Measurements from ENCODE around the gene DRAXIN. TPM values are rescaled to one million over a fixed set of nuclear protein-coding genes. Genes with fewer than 3 reads are reported as not detected.

The DRAXIN gene
- total RNA-seq, 1 experiment from 2014 or later = 20.5 TPM

DNA sequence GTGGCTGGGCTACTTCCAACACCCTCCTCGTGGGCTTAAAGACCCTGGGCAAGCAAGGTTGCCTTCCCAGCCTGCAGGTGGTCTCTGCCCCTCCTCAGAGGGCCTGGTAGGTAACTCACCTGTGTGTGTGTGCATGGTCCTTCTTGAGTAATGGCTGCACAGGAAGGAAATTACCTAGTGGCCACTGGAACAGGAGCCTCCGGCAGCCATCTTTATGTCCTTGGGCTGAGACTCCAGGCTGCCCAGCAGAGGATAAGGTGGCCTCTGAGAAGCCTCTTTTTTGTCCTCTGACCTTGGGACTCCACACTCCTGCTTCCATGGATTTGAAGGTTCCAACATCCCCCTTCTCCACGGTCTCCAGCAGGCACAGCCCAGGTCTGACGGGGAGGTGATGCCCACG, 20.0 kb downstream of the DRAXIN start:
- H2BK15ac ChIP-seq (ENCODE audit: low read depth, low read length) = no peak overlapping the region
- no peak overlapping the region for H3K9ac ChIP-seq (ENCODE audit: extremely low read depth, insufficient read length, low read length)
- H4K91ac ChIP-seq (ENCODE audit: insufficient read length, low read depth, low read length) = no peak overlapping the region
- H3K4me2 ChIP-seq (ENCODE audit: insufficient read depth, insufficient read length, low read length) = no peak overlapping the region
- TF ChIP-seq, protein P1, sequence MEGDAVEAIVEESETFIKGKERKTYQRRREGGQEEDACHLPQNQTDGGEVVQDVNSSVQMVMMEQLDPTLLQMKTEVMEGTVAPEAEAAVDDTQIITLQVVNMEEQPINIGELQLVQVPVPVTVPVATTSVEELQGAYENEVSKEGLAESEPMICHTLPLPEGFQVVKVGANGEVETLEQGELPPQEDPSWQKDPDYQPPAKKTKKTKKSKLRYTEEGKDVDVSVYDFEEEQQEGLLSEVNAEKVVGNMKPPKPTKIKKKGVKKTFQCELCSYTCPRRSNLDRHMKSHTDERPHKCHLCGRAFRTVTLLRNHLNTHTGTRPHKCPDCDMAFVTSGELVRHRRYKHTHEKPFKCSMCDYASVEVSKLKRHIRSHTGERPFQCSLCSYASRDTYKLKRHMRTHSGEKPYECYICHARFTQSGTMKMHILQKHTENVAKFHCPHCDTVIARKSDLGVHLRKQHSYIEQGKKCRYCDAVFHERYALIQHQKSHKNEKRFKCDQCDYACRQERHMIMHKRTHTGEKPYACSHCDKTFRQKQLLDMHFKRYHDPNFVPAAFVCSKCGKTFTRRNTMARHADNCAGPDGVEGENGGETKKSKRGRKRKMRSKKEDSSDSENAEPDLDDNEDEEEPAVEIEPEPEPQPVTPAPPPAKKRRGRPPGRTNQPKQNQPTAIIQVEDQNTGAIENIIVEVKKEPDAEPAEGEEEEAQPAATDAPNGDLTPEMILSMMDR (conservative IDR thresholded peaks at IDR 0.05) = no peak
- no peak for DNase-seq
- no peak overlapping the region for H3K56ac ChIP-seq (ENCODE audit: insufficient read length, low read depth, low read length)
- whole genome bisulfite sequencing (ENCODE audit: extremely low coverage, insufficient read length, low lambda C conversion rate) = no CpG with 5 or more reads among the region's 5 CpGs
- no peak overlapping the region for H3K27ac ChIP-seq (ENCODE audit: insufficient read length, low read depth, low read length)
- H3K4me1 Mint-ChIP-seq = peaks cover 15 to 20% of the 10 kb centered on the region in 2 experiments
- H3K23ac ChIP-seq (ENCODE audit: insufficient read length, low read depth, low read length) = no peak overlapping the region
- H2BK5ac ChIP-seq (ENCODE audit: insufficient read length, low read length) = no peak overlapping the region
- H3K79me1 ChIP-seq (ENCODE audit: insufficient read depth, low read depth, low read length, poor library complexity, severe bottlenecking) = no peaks in the 10 kb centered on the region
- H2BK20ac ChIP-seq (ENCODE audit: low read depth, low read length, poor library complexity, severe bottlenecking) = no peak overlapping the region
- no peak overlapping the region for H3K18ac ChIP-seq (ENCODE audit: insufficient read length, low read depth, low read length)
- H3K36me3 Mint-ChIP-seq (ENCODE audit: insufficient read depth in 1 of 3, low read depth in 3 of 3) = peaks cover 13 to 44% (median 16%) of the 10 kb centered on the region in 3 experiments
- no peak overlapping the region for H3K14ac ChIP-seq (ENCODE audit: insufficient read depth, low read length)
- H3K4ac ChIP-seq (ENCODE audit: low read depth, low read length) = no peak overlapping the region
- no peak overlapping the region for H3T11ph ChIP-seq (ENCODE audit: low read length)
- no peaks in the 10 kb centered on the region; the same call in 1 of the 2 replicates for H3K4me1 ChIP-seq (ENCODE audit: insufficient read depth, low read length)
- H3K23me2 ChIP-seq (ENCODE audit: insufficient read length, low read depth, low read length, poor library complexity, severe bottlenecking) = no peaks in the 10 kb centered on the region
- no peaks in the 10 kb centered on the region for H3K79me2 ChIP-seq (ENCODE audit: insufficient read depth, low read length)
- no peak overlapping the region for H2BK120ac ChIP-seq (ENCODE audit: low read depth, low read length, poor library complexity, severe bottlenecking)
- H3K9me3 ChIP-seq (ENCODE audit: control insufficient read depth, low read depth, low read length) = no peaks in the 10 kb centered on the region
- H3K4me3 Mint-ChIP-seq = no peak overlapping the region
- no peaks in the 10 kb centered on the region for H3K9me3 Mint-ChIP-seq
- H3K27me3 Mint-ChIP-seq (ENCODE audit: low read depth) = no peaks in the 10 kb centered on the region
- H3K27ac Mint-ChIP-seq = no peak overlapping the region
- H3K27me3 ChIP-seq (ENCODE audit: insufficient read depth, low read length) = no peaks in the 10 kb centered on the region
- no peak overlapping the region for H2BK12ac ChIP-seq (ENCODE audit: insufficient read length, low read depth, low read length)
- H4K8ac ChIP-seq (replicated peaks; ENCODE audit: insufficient read length, low read depth, low read length) = no peak overlapping the region
- no peak overlapping the region for H2AFZ ChIP-seq (ENCODE audit: low read length)
- H2AK5ac ChIP-seq (ENCODE audit: insufficient read length, low read length) = no peak overlapping the region
- H4K20me1 ChIP-seq (ENCODE audit: control insufficient read depth, insufficient read depth, insufficient read length) = no peaks in the 10 kb centered on the region
- no peak overlapping the region for H4K5ac ChIP-seq (ENCODE audit: insufficient read length, low read depth, low read length)

Data from H9 (cell line).